Natural killer cell (primary cell): ENCODE measurements around the gene ADD1. TPM values are rescaled to one million over a fixed set of nuclear protein-coding genes. Genes with fewer than 3 reads are reported as not detected.

Experiments used
- ATAC-seq, 3 donors: fragments of 150-1000 bp in 2 of 3; fragments of 200-7000 bp in 1 of 3; cut with Tn5 transposase; 1 replicate in 1 of 3; 2 replicates in 2 of 3; pipeline ENCODE4 v1.10.0; 2021; ENCODE audit warnings: mild to moderate bottlenecking in 2 of 3, moderate library complexity in 2 of 3
- DNase-seq, 2 donors: peaks; one replicate each; pipeline versions ENCODE4 v3.0.0 to v3.0.0-alpha.2; 2013 to 2021; ENCODE audit warnings: mixed read lengths in 1 of 2
- H3K27ac ChIP-seq: one replicate; pipeline ENCODE4 v1.5.1; 2013; ENCODE audit warnings: mild to moderate bottlenecking, low read length
- H3K27me3 ChIP-seq: one replicate; pipeline ENCODE4 v1.6.1; 2013; ENCODE audit warnings: low read length; ENCODE audit not compliant: control insufficient read depth, insufficient read depth
- H3K36me3 ChIP-seq: one replicate; pipeline ENCODE4 v1.6.1; 2013; ENCODE audit warnings: low read length; ENCODE audit not compliant: control insufficient read depth, insufficient read depth
- H3K4me1 ChIP-seq: one replicate; pipeline ENCODE4 v1.6.1; 2013; ENCODE audit warnings: low read length; ENCODE audit not compliant: control insufficient read depth, insufficient read depth
- H3K4me3 ChIP-seq: one replicate; pipeline ENCODE4 v1.5.1; 2013; ENCODE audit warnings: low read length
- H3K9me3 ChIP-seq: one replicate; pipeline ENCODE4 v1.6.1; 2013; ENCODE audit warnings: low read length; ENCODE audit not compliant: control insufficient read depth, insufficient read depth
- H3K27ac Mint-ChIP-seq, 2 donors: one replicate each; pipeline ENCODE4 v1.8.0; 2022; ENCODE audit warnings: mild to moderate bottlenecking in 2 of 2, mixed read lengths in 2 of 2, moderate library complexity in 1 of 2
- H3K27me3 Mint-ChIP-seq, 2 donors: one replicate each; pipeline ENCODE4 v1.8.0; 2022; ENCODE audit warnings: low read depth in 2 of 2, mixed read lengths in 2 of 2
- H3K36me3 Mint-ChIP-seq: one replicate; pipeline ENCODE4 v1.8.0; 2022; ENCODE audit warnings: mixed read lengths
- H3K4me1 Mint-ChIP-seq, 2 donors: one replicate each; pipeline ENCODE4 v1.8.0; 2022; ENCODE audit warnings: mixed read lengths in 2 of 2
- H3K4me3 Mint-ChIP-seq: one replicate; pipeline ENCODE4 v1.8.0; 2022; ENCODE audit warnings: mild to moderate bottlenecking, moderate library complexity, mixed read lengths
- H3K9me3 Mint-ChIP-seq, 2 donors: one replicate each; pipeline ENCODE4 v1.8.0; 2022; ENCODE audit warnings: mixed read lengths in 2 of 2
- WGBS: methylation state at CpG from one replicate; pipeline ENCODE4 v1.1.7; 2013; ENCODE audit warnings: missing lambda C conversion rate; ENCODE audit not compliant: insufficient coverage; 5-methylcytosine and 5-hydroxymethylcytosine counted together
- intact Hi-C: fragments of 100-400 bp; cut with micrococcal nuclease; formaldehyde crosslinking; loops from one replicate; pipeline ENCODE4 v1.14.2; 2022
- total RNA-seq, 4 donors: library from RNA; stranded (reverse); fragments of 120-200 nt in 1 of 4; gene quantifications; one replicate each; pipeline versions ENCODE4 v1.2.3 to v1.2.4, GENCODE V29; 2013 to 2022
- TF ChIP-seq, protein P1 (sequence below): fragments of 200-600 bp; IDR thresholded peaks from one replicate; pipeline ENCODE4 v1.8.0; 2022; ENCODE audit warnings: antibody characterized with exemption

The ADD1 gene
- total RNA-seq, 3 donors from 2014 or later (not counting 1 experiment from before 2014, with no cell fraction given), result 383 to 465 (median 452) TPM

DNA sequence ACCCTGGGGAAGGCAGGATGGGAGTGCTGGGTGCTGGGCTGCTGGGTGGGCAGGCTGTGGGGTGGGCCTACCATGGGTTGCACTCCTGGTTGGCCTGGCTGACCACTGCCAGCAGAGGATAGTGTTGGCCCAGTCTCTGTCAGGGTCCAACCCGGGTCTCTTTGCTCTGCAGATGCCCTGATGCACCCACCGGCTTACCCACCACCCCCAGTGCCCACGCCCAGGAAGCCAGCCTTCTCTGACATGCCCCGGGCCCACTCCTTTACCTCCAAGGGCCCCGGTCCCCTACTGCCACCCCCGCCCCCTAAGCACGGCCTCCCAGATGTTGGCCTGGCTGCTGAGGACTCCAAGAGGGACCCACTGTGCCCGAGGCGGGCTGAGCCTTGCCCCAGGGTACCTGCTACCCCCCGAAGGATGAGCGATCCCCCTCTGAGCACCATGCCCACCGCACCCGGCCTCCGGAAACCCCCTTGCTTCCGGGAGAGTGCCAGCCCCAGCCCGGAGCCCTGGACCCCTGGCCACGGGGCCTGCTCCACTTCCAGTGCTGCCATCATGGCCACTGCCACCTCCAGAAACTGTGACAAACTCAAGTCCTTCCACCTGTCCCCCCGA, 14.2 kb upstream of the ADD1 start:
- no peaks in the 10 kb centered on the region for H3K27me3 Mint-ChIP-seq
- no peak overlapping the region for H3K27ac ChIP-seq
- peaks cover 93% of the 10 kb centered on the region for H3K36me3 ChIP-seq
- DNase-seq (no peak), ATAC-seq (no peak)
- no peak overlapping the region for H3K4me3 ChIP-seq
- H3K9me3 ChIP-seq, result no peaks in the 10 kb centered on the region
- WGBS, result 93% methylated on average over 18 of the region's 18 CpGs
- no peaks in the 10 kb centered on the region for H3K27me3 ChIP-seq
- no peak overlapping the region for H3K4me3 Mint-ChIP-seq
- H3K27ac Mint-ChIP-seq, result peak overlapping the region in 1 of 2 donors; percentile 82
- intact Hi-C loops, result no loop called here
- H3K4me1 Mint-ChIP-seq, result peaks cover 6 to 58% of the 10 kb centered on the region in 2 donors
- no peaks in the 10 kb centered on the region for H3K36me3 Mint-ChIP-seq
- no peaks in the 10 kb centered on the region for H3K9me3 Mint-ChIP-seq
- H3K4me1 ChIP-seq, result peaks cover 24% of the 10 kb centered on the region
- TF ChIP-seq, protein P1, sequence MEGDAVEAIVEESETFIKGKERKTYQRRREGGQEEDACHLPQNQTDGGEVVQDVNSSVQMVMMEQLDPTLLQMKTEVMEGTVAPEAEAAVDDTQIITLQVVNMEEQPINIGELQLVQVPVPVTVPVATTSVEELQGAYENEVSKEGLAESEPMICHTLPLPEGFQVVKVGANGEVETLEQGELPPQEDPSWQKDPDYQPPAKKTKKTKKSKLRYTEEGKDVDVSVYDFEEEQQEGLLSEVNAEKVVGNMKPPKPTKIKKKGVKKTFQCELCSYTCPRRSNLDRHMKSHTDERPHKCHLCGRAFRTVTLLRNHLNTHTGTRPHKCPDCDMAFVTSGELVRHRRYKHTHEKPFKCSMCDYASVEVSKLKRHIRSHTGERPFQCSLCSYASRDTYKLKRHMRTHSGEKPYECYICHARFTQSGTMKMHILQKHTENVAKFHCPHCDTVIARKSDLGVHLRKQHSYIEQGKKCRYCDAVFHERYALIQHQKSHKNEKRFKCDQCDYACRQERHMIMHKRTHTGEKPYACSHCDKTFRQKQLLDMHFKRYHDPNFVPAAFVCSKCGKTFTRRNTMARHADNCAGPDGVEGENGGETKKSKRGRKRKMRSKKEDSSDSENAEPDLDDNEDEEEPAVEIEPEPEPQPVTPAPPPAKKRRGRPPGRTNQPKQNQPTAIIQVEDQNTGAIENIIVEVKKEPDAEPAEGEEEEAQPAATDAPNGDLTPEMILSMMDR, result no peak

GRCh38 chr4:2829933-2830451, 13.7 kb upstream of the ADD1 start:
- Mint-ChIP-seq H3K9me3 (no peaks in the 10 kb centered on the region), H3K4me1 (peaks cover 12 to 59% of the 10 kb centered on the region in 2 donors), H3K36me3 (no peaks in the 10 kb centered on the region), H3K27me3 (no peaks in the 10 kb centered on the region), H3K27ac (peak overlapping the region in 1 of 2 donors; percentile 82), H3K4me3 (no peak overlapping the region)
- DNase-seq (no peak), ATAC-seq (no peak)
- Histone ChIP-seq H3K36me3 (peaks cover 88% of the 10 kb centered on the region), H3K4me1 (peaks cover 30% of the 10 kb centered on the region), H3K27me3 (no peaks in the 10 kb centered on the region), H3K4me3 (no peak overlapping the region), H3K27ac (no peak overlapping the region), H3K9me3 (no peaks in the 10 kb centered on the region)
- WGBS, result 97% methylated on average over 19 of the region's 19 CpGs
- TF ChIP-seq, protein P1, result no peak
- intact Hi-C loops, result no loop called here

DNA sequence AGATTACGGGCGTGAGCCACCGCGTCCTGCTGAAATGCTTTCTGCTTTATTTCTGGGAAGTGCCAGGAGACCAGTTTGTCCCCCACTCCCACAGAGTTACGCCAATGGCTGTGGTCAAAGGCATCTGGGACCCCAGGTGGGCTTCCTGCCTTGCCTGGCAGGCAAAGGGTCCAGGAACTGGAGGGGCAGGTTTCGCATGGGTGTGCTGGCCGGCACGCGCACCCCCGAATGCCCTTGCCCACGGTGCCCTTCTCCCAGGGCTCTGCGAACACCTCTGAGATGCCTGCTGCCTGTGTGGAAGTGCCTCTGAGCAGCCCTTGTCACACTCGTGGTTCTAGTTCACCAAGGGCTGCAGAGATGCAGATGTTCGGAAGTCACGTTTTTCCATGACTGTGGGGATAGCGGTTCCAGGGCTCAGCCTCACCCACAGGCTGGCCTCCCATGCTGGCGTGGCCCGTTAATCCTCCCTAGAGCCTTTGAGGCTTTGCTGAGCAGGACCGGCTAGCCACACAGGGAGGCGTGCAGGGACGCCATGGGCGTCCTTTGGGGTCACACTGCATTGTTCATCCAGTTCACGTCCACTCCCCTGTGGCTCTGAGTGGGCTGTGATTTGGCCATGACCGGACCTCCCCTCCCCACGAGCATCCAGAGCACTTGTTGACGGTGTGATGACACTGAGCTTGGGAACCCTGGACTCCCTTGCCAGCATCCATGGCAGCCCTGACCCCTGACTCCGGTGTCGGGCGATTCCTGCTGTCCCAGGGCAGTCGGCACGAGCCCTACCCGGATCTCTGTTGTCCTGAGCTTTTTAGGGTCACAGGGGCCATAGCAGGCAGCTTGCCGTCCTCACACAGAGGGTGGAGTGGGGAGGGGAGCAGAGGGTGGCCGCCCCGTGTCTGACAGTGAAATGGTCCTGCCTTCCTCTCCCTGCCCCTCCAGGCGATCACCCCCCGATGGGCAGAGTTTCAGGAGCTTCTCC, 12.7 kb upstream of the ADD1 start:
- Histone ChIP-seq H3K4me1 (peaks cover 39% of the 10 kb centered on the region), H3K27me3 (no peaks in the 10 kb centered on the region), H3K4me3 (no peak overlapping the region), H3K36me3 (peaks cover 80% of the 10 kb centered on the region), H3K9me3 (no peaks in the 10 kb centered on the region), H3K27ac (no peak overlapping the region)
- H3K27ac Mint-ChIP-seq, result no peak overlapping the region
- DNase-seq (no peak), ATAC-seq (no peak)
- no peaks in the 10 kb centered on the region for H3K36me3 Mint-ChIP-seq
- 92% methylated on average over 37 of the region's 37 CpGs for WGBS
- intact Hi-C loops, result no loop called here
- no peaks in the 10 kb centered on the region for H3K27me3 Mint-ChIP-seq
- TF ChIP-seq, protein P1, result no peak
- H3K4me1 Mint-ChIP-seq, result peaks cover 21 to 60% of the 10 kb centered on the region in 2 donors
- H3K9me3 Mint-ChIP-seq, result no peaks in the 10 kb centered on the region
- no peak overlapping the region for H3K4me3 Mint-ChIP-seq
